Measurements from ENCODE around the gene SUSD4.
A peak's percentile ranks its signal among the peaks of the same experiment; 100 is the strongest.

SUSD4 gene

DNA sequence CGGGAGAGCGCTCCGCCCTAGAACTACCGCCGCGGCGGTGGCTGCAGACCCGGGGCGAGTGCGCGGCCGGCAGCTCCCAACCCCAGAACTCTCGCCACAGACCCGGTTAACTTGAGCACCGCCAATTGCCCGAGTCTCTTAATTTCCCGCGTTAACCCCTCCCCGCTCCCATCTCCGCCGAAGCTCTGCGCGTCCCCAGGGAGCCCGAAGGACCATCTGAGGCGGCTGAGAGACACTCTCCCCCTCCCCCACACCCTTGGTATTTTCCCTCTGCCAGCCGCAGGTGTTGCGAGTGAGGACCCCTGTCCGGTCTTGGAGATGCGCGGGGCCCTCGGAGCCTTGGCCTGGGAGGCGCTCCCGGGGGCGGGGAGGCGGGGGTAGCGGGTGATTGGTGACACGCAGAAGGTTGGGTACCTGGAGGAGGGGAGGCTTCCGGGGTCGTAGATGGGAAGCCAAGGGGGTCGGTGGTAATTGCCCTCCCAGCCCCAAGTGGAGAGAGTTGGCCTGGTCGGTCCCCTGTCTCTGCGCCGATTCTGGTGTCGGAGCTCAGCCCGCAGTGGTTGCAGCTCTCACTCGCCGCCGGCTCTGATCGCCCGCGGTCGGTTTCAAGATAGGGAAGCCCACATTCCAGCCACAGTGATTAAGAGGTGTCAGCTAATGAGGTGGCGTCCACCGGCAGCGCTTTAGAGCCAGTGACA lies 858 bp upstream of the SUSD4 start:
- Histone ChIP-seq H3K4me1 (no peaks in the 10 kb centered on the region), H3K9me3 (no peaks in the 10 kb centered on the region), H3K27me3 (peaks cover 50% of the 10 kb centered on the region), H3K4me3 (ENCODE audit: low read depth, low read length) (no peak overlapping the region), H3K36me3 (no peaks in the 10 kb centered on the region)
- no peak for DNase-seq
- TF ChIP-seq, protein P1, sequence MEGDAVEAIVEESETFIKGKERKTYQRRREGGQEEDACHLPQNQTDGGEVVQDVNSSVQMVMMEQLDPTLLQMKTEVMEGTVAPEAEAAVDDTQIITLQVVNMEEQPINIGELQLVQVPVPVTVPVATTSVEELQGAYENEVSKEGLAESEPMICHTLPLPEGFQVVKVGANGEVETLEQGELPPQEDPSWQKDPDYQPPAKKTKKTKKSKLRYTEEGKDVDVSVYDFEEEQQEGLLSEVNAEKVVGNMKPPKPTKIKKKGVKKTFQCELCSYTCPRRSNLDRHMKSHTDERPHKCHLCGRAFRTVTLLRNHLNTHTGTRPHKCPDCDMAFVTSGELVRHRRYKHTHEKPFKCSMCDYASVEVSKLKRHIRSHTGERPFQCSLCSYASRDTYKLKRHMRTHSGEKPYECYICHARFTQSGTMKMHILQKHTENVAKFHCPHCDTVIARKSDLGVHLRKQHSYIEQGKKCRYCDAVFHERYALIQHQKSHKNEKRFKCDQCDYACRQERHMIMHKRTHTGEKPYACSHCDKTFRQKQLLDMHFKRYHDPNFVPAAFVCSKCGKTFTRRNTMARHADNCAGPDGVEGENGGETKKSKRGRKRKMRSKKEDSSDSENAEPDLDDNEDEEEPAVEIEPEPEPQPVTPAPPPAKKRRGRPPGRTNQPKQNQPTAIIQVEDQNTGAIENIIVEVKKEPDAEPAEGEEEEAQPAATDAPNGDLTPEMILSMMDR (IDR thresholded peaks at IDR 0.05; ENCODE audit: low read depth, low read length), result no peak

DNA sequence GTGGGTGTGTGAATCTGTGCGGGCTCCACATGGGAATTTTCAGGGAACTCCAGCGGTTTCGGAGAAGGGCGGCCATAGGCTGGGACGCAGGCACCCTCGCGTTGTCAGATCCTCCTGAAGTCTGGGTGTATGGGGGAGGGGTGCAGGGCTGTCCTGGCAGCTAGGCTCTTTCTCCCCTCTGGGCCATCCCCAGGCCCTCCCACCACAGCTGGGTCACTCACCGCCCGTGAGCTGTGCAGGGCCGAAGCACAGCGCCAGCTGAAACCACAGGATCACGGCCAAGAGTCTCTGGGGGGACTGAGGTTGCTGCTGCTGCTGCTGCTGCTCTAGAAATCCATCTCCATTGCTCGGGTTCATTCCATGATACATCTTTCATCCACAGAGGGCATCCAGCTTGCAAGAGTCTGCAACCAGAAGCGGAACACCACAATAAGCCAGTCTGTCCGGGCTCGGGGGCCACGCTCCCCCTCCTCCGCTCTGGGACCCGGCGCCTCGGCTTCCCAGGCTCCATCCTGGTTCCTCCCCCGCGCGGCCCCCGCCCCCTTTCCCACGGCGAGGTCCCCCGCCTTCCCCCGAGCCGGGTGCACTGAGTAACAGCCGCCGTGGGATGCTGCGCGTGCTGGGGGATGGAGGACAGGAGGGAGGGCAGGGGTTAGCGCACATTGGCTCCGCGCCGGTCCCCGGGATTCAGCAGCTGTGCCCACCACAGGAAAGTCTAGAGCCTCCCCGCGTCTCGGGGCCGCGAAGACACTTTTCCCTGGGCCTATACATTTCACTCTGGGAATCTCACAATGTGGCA lies 720 bp downstream of the SUSD4 start:
- H3K36me3 ChIP-seq, result no peaks in the 10 kb centered on the region
- peaks cover 64% of the 10 kb centered on the region for H3K27me3 ChIP-seq
- no peaks in the 10 kb centered on the region for H3K4me1 ChIP-seq
- peak; percentile 26 for DNase-seq
- H3K9me3 ChIP-seq, result no peaks in the 10 kb centered on the region
- H3K4me3 ChIP-seq (ENCODE audit: low read depth, low read length), result peak overlapping the region; percentile 56
- TF ChIP-seq, protein P1 (IDR thresholded peaks at IDR 0.05; ENCODE audit: low read depth, low read length), result no peak

DNA sequence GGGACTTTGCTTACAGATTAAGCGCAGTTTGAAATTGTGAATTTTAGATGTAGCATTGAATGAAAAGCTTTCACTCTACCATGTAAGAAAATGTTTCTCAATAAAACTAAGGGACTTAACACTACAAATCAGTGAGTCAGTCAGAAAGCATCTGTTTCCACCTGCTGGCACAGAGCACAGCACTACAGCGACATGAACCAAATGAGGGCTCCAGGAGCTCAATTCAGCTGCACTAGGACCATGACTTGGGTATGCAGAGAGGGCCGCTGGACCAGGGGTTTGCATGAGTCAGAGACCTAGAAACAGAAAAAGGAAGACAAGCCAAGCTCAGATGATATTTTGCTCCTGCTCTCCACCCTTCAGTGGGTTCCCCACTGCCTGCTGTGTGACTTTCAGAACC lies 5.2 kb downstream of the SUSD4 start:
- Histone ChIP-seq H3K4me1 (no peaks in the 10 kb centered on the region), H3K9me3 (no peaks in the 10 kb centered on the region), H3K36me3 (no peaks in the 10 kb centered on the region), H3K27me3 (peaks cover 75% of the 10 kb centered on the region), H3K4me3 (ENCODE audit: low read depth, low read length) (no peak overlapping the region)
- no peak for DNase-seq
- TF ChIP-seq, protein P1 (IDR thresholded peaks at IDR 0.05; ENCODE audit: low read depth, low read length), result no peak

DNA sequence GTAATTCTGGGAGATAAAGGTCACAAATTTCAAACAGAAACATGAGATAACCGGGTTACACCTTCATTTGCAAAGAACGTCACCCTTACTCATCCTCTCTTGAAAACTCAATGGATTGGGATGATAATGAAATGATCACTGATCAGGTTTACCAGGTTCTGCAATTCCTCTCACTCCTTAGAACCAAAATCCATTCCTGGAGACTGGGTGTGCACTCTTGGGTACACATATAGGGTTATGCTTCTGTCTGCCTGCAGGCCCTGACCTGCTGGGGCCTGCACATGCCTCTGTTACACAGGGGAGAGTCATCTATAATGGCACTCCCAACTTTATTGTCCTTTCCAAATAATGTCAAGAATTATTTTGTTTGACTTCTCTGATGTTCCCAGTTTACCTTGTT lies 8.3 kb downstream of the SUSD4 start:
- Histone ChIP-seq H3K36me3 (no peaks in the 10 kb centered on the region), H3K4me1 (no peaks in the 10 kb centered on the region), H3K9me3 (no peaks in the 10 kb centered on the region), H3K4me3 (ENCODE audit: low read depth, low read length) (no peak overlapping the region), H3K27me3 (peaks cover 72% of the 10 kb centered on the region)
- no peak for DNase-seq
- TF ChIP-seq, protein P1 (IDR thresholded peaks at IDR 0.05; ENCODE audit: low read depth, low read length), result no peak

DNA sequence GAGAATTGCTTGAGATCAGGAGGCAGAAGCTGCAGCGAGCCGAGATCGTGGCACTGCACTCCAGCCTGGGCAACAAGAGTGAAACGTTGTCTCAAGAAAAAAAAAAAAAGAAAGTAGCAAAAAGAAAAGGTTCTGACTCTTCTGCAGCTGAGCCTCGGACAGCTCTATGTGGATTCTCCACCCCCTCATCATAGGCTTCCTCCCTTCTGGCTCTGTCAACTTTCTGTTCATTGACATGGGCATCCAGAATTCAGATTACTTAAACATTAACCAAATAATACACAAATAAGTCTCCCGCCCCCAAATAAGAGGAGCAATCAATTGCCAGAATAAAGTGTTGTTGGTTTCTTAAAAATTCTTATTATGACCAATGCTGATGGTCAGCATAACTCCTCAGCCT lies 10.0 kb downstream of the SUSD4 start:
- Histone ChIP-seq H3K36me3 (no peaks in the 10 kb centered on the region), H3K9me3 (no peaks in the 10 kb centered on the region), H3K27me3 (peaks cover 58% of the 10 kb centered on the region), H3K4me3 (ENCODE audit: low read depth, low read length) (no peak overlapping the region), H3K4me1 (no peaks in the 10 kb centered on the region)
- TF ChIP-seq, protein P1 (IDR thresholded peaks at IDR 0.05; ENCODE audit: low read depth, low read length), result no peak
- DNase-seq, result no peak

DNA sequence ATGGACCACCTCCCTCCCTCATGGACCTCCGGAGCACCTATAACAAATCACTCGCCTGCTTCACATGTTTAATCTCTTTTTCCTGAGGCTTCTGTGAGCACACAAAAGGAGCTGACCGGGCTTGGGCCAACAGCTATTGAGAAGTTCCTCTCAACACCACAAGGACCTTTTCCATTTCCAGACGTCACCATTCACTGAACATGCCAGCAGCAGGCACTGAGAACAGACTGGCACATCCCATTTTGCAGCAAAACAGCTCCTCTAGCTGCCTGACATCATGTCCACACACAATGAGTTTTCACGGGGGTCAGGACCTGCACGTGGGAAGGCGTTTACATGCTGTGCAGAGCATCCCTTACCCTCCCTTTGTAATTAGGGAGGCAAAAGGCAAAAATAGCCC lies 11.0 kb downstream of the SUSD4 start:
- Histone ChIP-seq H3K9me3 (no peaks in the 10 kb centered on the region), H3K36me3 (no peaks in the 10 kb centered on the region), H3K27me3 (peaks cover 48% of the 10 kb centered on the region), H3K4me3 (ENCODE audit: low read depth, low read length) (no peak overlapping the region), H3K4me1 (no peaks in the 10 kb centered on the region)
- DNase-seq, result no peak
- TF ChIP-seq, protein P1 (IDR thresholded peaks at IDR 0.05; ENCODE audit: low read depth, low read length), result no peak
